GM13976 (cell line): Measurements from ENCODE around the gene CPSF4.
A peak's percentile ranks its signal among the peaks of the same experiment; 100 is the strongest.

ENCODE experiments used
- DNase-seq: peaks from one replicate; pipeline ENCODE4 v3.0.0; 2012; ENCODE audit warnings: low spot score
- in situ Hi-C: fragments of 300-500 bp; cut with MboI; formaldehyde crosslinking; loops from one replicate; pipeline ENCODE4 v1.12.0; 2022; ENCODE audit warnings: low sequenced_read_pairs, mixed read lengths, inconsistent platforms; ENCODE audit not compliant: unreplicated experiment
- TF ChIP-seq, protein P1 (sequence below): IDR thresholded peaks from 2 replicates; pipeline ENCODE4 v1.5.1; 2012; ENCODE audit warnings: borderline replicate concordance, mild to moderate bottlenecking; ENCODE audit not compliant: insufficient read depth; ENCODE audit errors: extremely low read depth, missing control alignments, control extremely low read depth

Gene CPSF4

DNA sequence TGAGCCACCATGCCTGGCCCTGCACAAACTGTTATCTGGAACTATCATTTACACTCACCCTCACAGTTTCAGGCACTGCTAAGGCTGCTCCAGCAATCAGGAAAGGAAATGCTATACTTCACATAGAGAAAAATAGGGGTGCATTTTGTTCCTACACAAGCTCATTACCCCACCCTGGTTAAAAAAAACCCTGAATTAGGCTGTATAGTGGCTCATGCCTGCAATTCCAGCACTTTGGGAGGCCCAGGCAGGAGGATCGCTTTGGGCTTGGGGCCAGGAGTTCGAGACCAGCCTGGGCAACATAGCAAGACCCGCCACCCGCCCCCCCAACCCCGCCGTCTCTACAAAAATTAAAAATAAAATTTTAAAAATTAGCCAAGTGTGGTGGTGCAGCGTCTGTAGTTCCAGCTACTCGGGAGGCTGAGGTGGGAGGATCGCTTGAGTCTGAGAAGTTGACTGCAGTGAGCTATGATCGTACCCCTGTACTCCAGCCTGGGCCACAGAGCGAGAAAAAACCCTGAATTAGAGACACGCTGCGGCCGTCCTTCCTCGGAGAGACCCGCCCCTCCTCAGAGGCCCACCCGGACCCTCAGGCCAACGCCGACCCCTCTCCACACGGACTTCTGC is 684 bp upstream of the CPSF4 start:
- TF ChIP-seq, protein P1, sequence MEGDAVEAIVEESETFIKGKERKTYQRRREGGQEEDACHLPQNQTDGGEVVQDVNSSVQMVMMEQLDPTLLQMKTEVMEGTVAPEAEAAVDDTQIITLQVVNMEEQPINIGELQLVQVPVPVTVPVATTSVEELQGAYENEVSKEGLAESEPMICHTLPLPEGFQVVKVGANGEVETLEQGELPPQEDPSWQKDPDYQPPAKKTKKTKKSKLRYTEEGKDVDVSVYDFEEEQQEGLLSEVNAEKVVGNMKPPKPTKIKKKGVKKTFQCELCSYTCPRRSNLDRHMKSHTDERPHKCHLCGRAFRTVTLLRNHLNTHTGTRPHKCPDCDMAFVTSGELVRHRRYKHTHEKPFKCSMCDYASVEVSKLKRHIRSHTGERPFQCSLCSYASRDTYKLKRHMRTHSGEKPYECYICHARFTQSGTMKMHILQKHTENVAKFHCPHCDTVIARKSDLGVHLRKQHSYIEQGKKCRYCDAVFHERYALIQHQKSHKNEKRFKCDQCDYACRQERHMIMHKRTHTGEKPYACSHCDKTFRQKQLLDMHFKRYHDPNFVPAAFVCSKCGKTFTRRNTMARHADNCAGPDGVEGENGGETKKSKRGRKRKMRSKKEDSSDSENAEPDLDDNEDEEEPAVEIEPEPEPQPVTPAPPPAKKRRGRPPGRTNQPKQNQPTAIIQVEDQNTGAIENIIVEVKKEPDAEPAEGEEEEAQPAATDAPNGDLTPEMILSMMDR: no peak
- DNase-seq: no peak
- in situ Hi-C loops: no loop called here

DNA sequence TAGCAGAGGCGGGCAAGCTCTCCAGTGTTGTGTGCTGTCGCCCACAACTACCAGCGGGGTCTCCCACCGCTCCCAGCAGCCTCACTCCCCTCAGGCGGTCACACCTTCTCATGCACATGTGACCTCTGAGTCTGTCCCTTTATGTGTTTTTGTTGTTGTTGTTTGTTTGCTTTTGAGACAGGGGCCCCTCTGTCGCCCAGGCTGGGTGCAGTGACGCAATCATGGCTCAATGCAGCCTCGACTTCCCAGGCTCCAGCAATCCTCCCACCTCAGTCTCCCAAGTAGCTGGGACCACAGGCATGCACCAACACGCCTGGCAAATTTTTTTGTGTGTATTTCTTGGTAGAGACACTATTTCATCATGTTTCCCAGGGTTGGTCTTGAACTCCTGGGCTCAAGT is 1.5 kb downstream of the CPSF4 start:
- DNase-seq: no peak
- in situ Hi-C loops: no loop called here
- TF ChIP-seq, protein P1: no peak

DNA sequence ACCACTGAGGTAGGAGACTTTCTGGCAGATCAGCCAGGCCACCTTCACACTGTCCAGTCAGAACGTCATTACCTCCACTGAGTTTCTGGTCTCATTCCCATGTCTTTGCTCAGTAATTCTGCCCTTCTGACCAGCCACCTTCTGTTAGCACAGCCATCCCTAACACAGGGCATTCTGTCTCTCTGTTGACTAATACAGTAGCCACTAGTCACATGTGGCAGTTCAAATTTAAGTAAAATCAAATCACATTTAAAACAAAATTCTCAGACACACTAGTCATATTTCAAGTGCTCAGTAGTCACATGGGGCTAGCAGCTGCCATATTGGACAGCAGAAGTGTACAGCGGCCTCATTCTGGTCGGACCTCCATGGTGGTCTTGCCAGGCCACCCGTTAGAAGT is 7.4 kb downstream of the CPSF4 start:
- no peak for DNase-seq
- TF ChIP-seq, protein P1: no peak
- in situ Hi-C loops: no loop called here

GRCh38 chr7:99447943-99448342 is 9.2 kb downstream of the CPSF4 start:
- no peak for DNase-seq
- TF ChIP-seq, protein P1: peak; percentile 23
- in situ Hi-C loops: no loop called here

DNA sequence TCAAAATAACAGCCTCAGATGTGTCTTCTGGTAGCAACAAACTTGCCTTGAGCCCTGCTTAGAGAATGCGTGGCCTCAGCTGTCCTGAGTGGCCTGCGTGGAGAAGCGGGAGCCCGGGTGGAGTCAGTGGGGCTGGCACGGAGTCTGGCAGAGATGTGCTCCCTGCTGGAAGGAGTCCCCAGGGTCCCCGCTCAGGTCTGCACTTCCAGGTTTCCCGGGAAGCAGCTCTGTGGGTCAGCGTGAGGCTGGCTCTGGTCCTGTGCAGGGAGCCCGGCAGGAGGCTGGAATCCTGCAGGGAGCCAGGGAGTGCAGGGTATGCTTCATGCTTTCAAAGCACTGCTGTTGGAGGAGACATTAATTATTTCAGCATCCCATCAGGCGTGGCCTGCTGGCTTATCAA is 10.1 kb downstream of the CPSF4 start:
- in situ Hi-C loops: no loop called here
- TF ChIP-seq, protein P1: no peak

DNA sequence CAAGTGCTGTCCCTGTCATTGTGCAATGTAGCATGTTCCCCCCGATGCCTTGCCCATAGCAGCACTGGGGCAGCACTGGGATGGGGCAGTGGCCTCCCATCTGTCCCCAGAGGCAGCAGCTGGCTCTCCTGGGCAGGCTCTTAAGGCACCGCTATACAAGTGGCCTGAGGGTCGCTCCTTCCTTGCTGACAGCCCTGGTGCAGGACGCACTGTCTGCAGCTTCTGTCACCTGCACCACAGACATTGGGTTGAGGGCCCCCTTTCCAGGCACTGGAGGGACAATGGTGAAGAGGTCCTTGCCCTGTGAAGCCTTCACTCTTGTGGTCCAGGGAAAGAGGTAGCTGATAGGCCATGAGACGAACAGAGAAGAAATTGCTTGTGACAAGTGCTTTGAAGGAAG is 10.6 kb downstream of the CPSF4 start:
- in situ Hi-C loops: no loop called here
- no peak for DNase-seq
- TF ChIP-seq, protein P1: no peak

More for the DNA sequence above, 10.1 kb downstream of the CPSF4 start:
- DNase-seq: no peak
